Hematopoietic multipotent progenitor cell treated with erythropoietin and hydrocortisone succinate and interleukin-3 and kit ligand, for 4 days (in vitro differentiated cells): ENCODE measurements around the gene SH2D7.

Experiments
- DNase-seq: peaks from one replicate; pipeline ENCODE4 v3.0.0-alpha.2; 2015

SH2D7 gene

GRCh38 chr15:78092261-78093041 is at the start of gene SH2D7:
Gene SH2D7 (plus strand): TSS chr15:78092561. CDS start chr15:78092585, 24 bp downstream.
- peak; percentile 65 for DNase-seq

- peak; percentile 72 for DNase-seq
Measured at GRCh38 chr15:78044407-78045155, 47.8 kb upstream of the SH2D7 start.

- no peak for DNase-seq
Measured at GRCh38 chr15:78045189-78045588, 47.2 kb upstream of the SH2D7 start.

- DNase-seq: peak; percentile 52
Measured at GRCh38 chr15:78046796-78047341, 45.5 kb upstream of the SH2D7 start.

- peak; percentile 82 for DNase-seq
Measured at GRCh38 chr15:78047761-78048627, 44.4 kb upstream of the SH2D7 start.

GRCh38 chr15:78048628-78048920 is 43.8 kb upstream of the SH2D7 start:
- no peak for DNase-seq

GRCh38 chr15:78049691-78050440 is 42.5 kb upstream of the SH2D7 start:
- DNase-seq: peak; percentile 79

- DNase-seq: peak; percentile 42
Measured at GRCh38 chr15:78050441-78050809, 41.9 kb upstream of the SH2D7 start.

- DNase-seq: peak; percentile 62
Measured at GRCh38 chr15:78050826-78051225, 41.5 kb upstream of the SH2D7 start.

- peak; percentile 44 for DNase-seq
Measured at GRCh38 chr15:78051596-78051995, 40.8 kb upstream of the SH2D7 start.

GRCh38 chr15:78052001-78052401 is 40.4 kb upstream of the SH2D7 start:
- DNase-seq: peak; percentile 54

GRCh38 chr15:78052545-78052944 is 39.8 kb upstream of the SH2D7 start:
- DNase-seq: no peak

GRCh38 chr15:78054518-78054917 is 37.8 kb upstream of the SH2D7 start:
- no peak for DNase-seq

- DNase-seq: no peak
Measured at GRCh38 chr15:78054966-78055365, 37.4 kb upstream of the SH2D7 start.

- DNase-seq: peak; percentile 48
Measured at GRCh38 chr15:78055919-78056713, 36.2 kb upstream of the SH2D7 start.

- DNase-seq: peak; percentile 71
Measured at GRCh38 chr15:78056714-78057269, 35.6 kb upstream of the SH2D7 start.

- DNase-seq: no peak
Measured at GRCh38 chr15:78057803-78058202, 34.6 kb upstream of the SH2D7 start.

GRCh38 chr15:78058401-78058935 is 33.9 kb upstream of the SH2D7 start:
- DNase-seq: no peak

- no peak for DNase-seq
Measured at GRCh38 chr15:78059110-78059839, 33.1 kb upstream of the SH2D7 start.

GRCh38 chr15:78060232-78060631 is 32.1 kb upstream of the SH2D7 start:
- DNase-seq: no peak
